Pancreas (tissue), 10 donors: ENCODE measurements around the gene PNPLA4. TPM values are rescaled to one million over a fixed set of nuclear protein-coding genes. Genes with fewer than 3 reads are reported as not detected.

Source experiments
- ATAC-seq, 4 donors: fragments of 200-7000 bp; cut with Tn5 transposase; one replicate each; pipeline versions ENCODE4 v1.8.0 to v1.9.1; 2020; ENCODE audit warnings: mild to moderate bottlenecking in 4 of 4, moderate library complexity in 4 of 4
- DNase-seq, 6 donors: peaks; one replicate each; pipeline ENCODE4 v3.0.0-alpha.2; 2020
- FAIRE-seq: peaks from 2 replicates; lab custom pipeline; 2012; peaks lifted over from hg19 to GRCh38; lab: Jason Lieb, UNC
- H3K27ac ChIP-seq, 4 donors: fragments of 200-600 bp; sonication (generic); 1 replicate in 3 of 4; 2 replicates in 1 of 4; pipeline versions ENCODE4 v1.5.0 to v1.8.0; 2020
- H3K27me3 ChIP-seq, 4 donors: fragments of 200-600 bp; one replicate each; pipeline ENCODE4 v1.8.0; 2021
- H3K36me3 ChIP-seq, 3 donors: fragments of 200-600 bp; sonication (generic) in 1 of 3; one replicate each; pipeline versions ENCODE4 v1.5.0 to v1.8.0; 2020 to 2021
- H3K4me1 ChIP-seq, 3 donors: fragments of 200-600 bp; one replicate each; pipeline ENCODE4 v1.8.0; 2021
- H3K4me3 ChIP-seq, 4 donors: fragments of 200-600 bp; sonication (generic) in 2 of 4; one replicate each; pipeline versions ENCODE4 v1.5.0 to v1.8.0; 2020 to 2021
- H3K9me3 ChIP-seq, 4 donors: fragments of 200-600 bp; one replicate each; pipeline ENCODE4 v1.8.0; 2021
- WGBS, 2 donors: extraction: QIAGEN DNeasy Blood & Tissue Kit; methylation state at CpG; one replicate each; pipeline ENCODE4 v1.1.7; 2013; 5-methylcytosine and 5-hydroxymethylcytosine counted together
- intact Hi-C, 3 donors: fragments of 100-400 bp; cut with DNase I; formaldehyde crosslinking; loops; one replicate each; pipeline versions ENCODE4 v1.11.1 to v1.14.2; 2022
- polyA plus RNA-seq, 2 donors: library from polyadenylated mRNA; stranded (reverse); fragments of 200-250 nt; gene quantifications; one replicate each; pipeline ENCODE4 v1.2.3, GENCODE V29; 2013
- total RNA-seq, 6 donors: library from RNA; stranded (reverse); fragmentation: NEBNext Ultra II Directional in 4 of 6; extraction: Animal tissue kit (Norgen Biotek cat#: 25700) in 4 of 6; gene quantifications; one replicate each; pipeline versions ENCODE4 v1.2.1 to v1.2.4, GENCODE V29; 2021 to 2023
- TF ChIP-seq, protein P1 (sequence below), 4 donors: fragments of 200-600 bp; sonication (generic) in 3 of 4; IDR thresholded peaks; one replicate each; pipeline versions ENCODE4 v1.5.0 to v1.8.0; 2021; ENCODE audit warnings: antibody characterized with exemption in 4 of 4
- donor health status: healthy with polysubstance abuse.
- donor health status: DM: no; HTN: no; CAD: no; lungs with moderate emphysema.
- donor health status: DM: no; HTN: no; CAD: no.
- donor health status: control.
- donor health status: control.
- donor health status: Bipolar disorder and iron deficiency.
- donor health status: DM: yes; HTN: yes; CAD: no.
- donor health status: DM: no; HTN: no; CAD: no.
- donor health status: DM: no; HTN: no; CAD: no.
- donor health status: DM: yes; HTN: yes; CAD: no.

The PNPLA4 gene
- total and polyA plus RNA-seq, 8 donors = 2.5 to 16.1 (median 12.2) TPM

DNA sequence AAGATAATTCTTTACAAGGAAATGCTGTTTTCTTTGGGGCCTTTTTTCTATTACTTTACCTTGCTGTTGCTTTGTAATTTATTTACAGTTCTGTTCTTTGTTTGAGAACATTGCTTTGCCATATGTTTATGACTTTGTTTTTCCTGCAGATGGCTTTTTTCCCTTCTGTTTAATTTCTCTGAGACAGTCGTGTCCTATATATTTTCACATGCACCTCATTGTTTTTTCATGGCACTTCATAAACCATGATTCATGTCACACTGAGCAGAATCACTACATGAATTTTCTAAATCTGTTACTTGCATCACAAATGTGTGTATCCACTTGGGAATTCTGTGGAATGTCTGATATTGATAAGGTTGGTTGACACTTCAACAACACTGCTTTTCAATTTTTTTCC, 33.0 kb upstream of the PNPLA4 start:
- Histone ChIP-seq H3K27ac (no peak overlapping the region), H3K4me3 (no peak overlapping the region), H3K36me3 (no peaks in the 10 kb centered on the region), H3K27me3 (no peaks in the 10 kb centered on the region), H3K9me3 (no peaks in the 10 kb centered on the region), H3K4me1 (no peaks in the 10 kb centered on the region)
- FAIRE-seq (no peak), DNase-seq (no peak), ATAC-seq (no peak)
- TF ChIP-seq, protein P1, sequence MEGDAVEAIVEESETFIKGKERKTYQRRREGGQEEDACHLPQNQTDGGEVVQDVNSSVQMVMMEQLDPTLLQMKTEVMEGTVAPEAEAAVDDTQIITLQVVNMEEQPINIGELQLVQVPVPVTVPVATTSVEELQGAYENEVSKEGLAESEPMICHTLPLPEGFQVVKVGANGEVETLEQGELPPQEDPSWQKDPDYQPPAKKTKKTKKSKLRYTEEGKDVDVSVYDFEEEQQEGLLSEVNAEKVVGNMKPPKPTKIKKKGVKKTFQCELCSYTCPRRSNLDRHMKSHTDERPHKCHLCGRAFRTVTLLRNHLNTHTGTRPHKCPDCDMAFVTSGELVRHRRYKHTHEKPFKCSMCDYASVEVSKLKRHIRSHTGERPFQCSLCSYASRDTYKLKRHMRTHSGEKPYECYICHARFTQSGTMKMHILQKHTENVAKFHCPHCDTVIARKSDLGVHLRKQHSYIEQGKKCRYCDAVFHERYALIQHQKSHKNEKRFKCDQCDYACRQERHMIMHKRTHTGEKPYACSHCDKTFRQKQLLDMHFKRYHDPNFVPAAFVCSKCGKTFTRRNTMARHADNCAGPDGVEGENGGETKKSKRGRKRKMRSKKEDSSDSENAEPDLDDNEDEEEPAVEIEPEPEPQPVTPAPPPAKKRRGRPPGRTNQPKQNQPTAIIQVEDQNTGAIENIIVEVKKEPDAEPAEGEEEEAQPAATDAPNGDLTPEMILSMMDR (IDR thresholded peaks at IDR 0.05) = no peak
- 28 to 54% methylated on average over 1 of the region's 1 CpG for WGBS, 2 donors
- intact Hi-C loops = no loop called here

DNA sequence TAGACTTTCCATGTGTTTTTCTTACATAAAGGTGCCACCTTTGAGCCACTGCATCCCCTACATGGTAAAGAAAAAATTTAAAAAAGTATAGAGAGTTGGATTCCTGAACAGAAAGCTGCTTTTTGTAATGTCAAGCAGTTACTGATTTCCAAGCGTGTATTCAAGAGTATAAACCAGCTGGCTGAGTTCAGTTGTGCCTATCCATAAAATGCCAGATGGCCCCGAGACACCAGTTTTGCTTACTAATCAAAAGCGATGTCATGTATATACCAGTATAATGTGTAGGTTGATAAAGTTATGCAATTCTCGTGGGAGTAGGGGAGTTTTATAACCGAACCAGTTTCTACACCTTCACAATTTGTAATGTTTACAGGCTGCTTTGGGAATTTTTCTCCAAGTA, 26.2 kb upstream of the PNPLA4 start:
- FAIRE-seq (no peak), DNase-seq (no peak), ATAC-seq (no peak)
- Histone ChIP-seq H3K36me3 (no peaks in the 10 kb centered on the region), H3K9me3 (no peaks in the 10 kb centered on the region), H3K27me3 (no peaks in the 10 kb centered on the region), H3K4me1 (no peaks in the 10 kb centered on the region), H3K27ac (no peak overlapping the region), H3K4me3 (no peak overlapping the region)
- TF ChIP-seq, protein P1 (IDR thresholded peaks at IDR 0.05) = no peak
- WGBS, 2 donors = 80 to 81% methylated on average over 5 of the region's 5 CpGs
- intact Hi-C loops = no loop called here

DNA sequence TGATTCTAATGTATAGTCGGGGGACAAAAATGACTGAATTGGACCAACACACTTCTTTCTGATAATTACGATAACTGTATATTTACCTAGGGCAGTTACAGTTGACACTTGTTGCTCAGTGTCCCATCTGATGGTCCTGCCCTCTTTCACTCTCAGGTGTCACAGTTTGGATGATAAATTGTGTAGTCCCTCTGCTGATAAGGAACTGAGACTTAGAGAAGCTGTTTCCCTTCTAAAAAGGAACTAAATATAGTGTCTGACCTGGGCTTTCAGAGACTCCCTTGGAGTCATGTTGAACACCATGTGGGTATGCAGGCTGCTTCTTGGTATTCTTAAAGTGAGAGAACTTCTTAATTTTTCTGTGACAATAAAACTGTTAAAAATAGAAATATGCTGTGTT, 23.7 kb upstream of the PNPLA4 start:
- Histone ChIP-seq H3K27me3 (no peaks in the 10 kb centered on the region), H3K27ac (no peak overlapping the region), H3K4me1 (no peaks in the 10 kb centered on the region), H3K9me3 (no peaks in the 10 kb centered on the region), H3K36me3 (no peaks in the 10 kb centered on the region), H3K4me3 (no peak overlapping the region)
- intact Hi-C loops = no loop called here
- TF ChIP-seq, protein P1 (IDR thresholded peaks at IDR 0.05) = no peak
- no peak for FAIRE-seq
- WGBS, 2 donors = 52 to 54% methylated on average over 2 of the region's 2 CpGs
- no peak for ATAC-seq
- no peak for DNase-seq

DNA sequence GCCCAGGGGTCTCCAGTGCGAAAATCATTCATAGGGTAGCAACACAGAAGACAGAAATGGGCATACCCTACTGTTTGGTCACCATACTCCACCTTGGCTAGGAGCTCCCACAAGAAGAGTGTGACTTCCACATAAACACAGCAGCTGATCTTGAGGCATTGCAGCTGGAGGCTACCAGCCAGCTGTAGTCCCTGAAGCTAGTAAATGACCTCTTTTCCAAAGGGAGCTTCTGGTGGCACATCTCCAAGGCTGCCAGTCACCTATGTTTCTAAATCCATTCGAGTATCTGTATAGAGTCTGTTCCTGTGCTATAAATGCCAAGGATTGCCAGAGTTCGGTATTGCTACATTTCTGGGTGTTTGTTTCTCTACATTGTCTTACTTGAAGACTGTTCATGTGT, 21.3 kb upstream of the PNPLA4 start:
- no peak overlapping the region for H3K4me3 ChIP-seq
- no peak for FAIRE-seq
- no peaks in the 10 kb centered on the region for H3K27me3 ChIP-seq
- DNase-seq = no peak
- no peak for ATAC-seq
- H3K36me3 ChIP-seq = no peaks in the 10 kb centered on the region
- TF ChIP-seq, protein P1 (IDR thresholded peaks at IDR 0.05) = no peak
- H3K27ac ChIP-seq = no peak overlapping the region
- no peaks in the 10 kb centered on the region for H3K9me3 ChIP-seq
- 73 to 76% methylated on average over 3 of the region's 3 CpGs for WGBS, 2 donors
- no peaks in the 10 kb centered on the region for H3K4me1 ChIP-seq
- intact Hi-C loops = no loop called here

DNA sequence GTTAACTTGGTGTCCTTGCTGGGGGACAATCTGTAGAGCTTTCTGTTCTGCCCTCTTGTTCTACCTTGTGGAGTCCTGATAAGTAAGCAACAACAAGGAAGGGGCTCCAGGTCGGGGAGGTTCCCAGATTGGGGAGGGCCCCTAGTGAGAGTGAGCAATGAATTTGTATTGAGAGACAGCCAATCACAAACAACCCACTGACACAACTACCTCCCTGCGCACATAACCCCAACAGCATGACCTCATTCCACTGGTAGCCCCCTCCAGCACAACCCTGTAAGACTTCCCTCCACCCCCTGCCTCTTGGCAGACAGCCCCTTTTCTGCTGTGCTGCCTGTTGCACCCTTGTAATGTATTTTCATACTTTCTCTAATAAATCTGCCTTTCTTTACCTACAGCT, 19.7 kb upstream of the PNPLA4 start:
- H3K4me3 ChIP-seq = no peak overlapping the region
- intact Hi-C loops = no loop called here
- H3K36me3 ChIP-seq = no peaks in the 10 kb centered on the region
- H3K27ac ChIP-seq = no peak overlapping the region
- TF ChIP-seq, protein P1 (IDR thresholded peaks at IDR 0.05) = no peak
- DNase-seq (no peak), FAIRE-seq (no peak), ATAC-seq (no peak)
- H3K9me3 ChIP-seq = no peaks in the 10 kb centered on the region
- 52 to 60% methylated on average over 2 of the region's 2 CpGs for WGBS, 2 donors
- no peaks in the 10 kb centered on the region for H3K4me1 ChIP-seq
- H3K27me3 ChIP-seq = no peaks in the 10 kb centered on the region
